Measurements from ENCODE around the gene LENG8.

- TF ChIP-seq SKIL (CRISPR knock-in tag; IDR thresholded peaks at IDR 0.05; ENCODE audit: borderline replicate concordance) (no peak), POLR2AphosphoS2 (IDR thresholded peaks at IDR 0.05; ENCODE audit: low read depth, low read length) (no peak), PAX8 (CRISPR knock-in tag; IDR thresholded peaks at IDR 0.05; ENCODE audit: borderline replicate concordance) (no peak), ZNF263 (CRISPR knock-in tag; IDR thresholded peaks at IDR 0.05) (no peak), ZSCAN29 (CRISPR knock-in tag; conservative IDR thresholded peaks at IDR 0.05) (no peak), ZNF143 (CRISPR knock-in tag; IDR thresholded peaks at IDR 0.05) (no peak), ZNF674 (CRISPR knock-in tag; IDR thresholded peaks at IDR 0.05; ENCODE audit: low read depth) (no peak), POLR2A (IDR thresholded peaks at IDR 0.05; ENCODE audit: insufficient read depth in 1 of 2, low read depth in 2 of 2, low read length in 2 of 2) (no peak), DZIP1 (CRISPR knock-in tag; IDR thresholded peaks at IDR 0.05) (no peak), ZBTB21 (CRISPR knock-in tag; IDR thresholded peaks at IDR 0.05) (no peak)
- TF ChIP-seq, protein P1, sequence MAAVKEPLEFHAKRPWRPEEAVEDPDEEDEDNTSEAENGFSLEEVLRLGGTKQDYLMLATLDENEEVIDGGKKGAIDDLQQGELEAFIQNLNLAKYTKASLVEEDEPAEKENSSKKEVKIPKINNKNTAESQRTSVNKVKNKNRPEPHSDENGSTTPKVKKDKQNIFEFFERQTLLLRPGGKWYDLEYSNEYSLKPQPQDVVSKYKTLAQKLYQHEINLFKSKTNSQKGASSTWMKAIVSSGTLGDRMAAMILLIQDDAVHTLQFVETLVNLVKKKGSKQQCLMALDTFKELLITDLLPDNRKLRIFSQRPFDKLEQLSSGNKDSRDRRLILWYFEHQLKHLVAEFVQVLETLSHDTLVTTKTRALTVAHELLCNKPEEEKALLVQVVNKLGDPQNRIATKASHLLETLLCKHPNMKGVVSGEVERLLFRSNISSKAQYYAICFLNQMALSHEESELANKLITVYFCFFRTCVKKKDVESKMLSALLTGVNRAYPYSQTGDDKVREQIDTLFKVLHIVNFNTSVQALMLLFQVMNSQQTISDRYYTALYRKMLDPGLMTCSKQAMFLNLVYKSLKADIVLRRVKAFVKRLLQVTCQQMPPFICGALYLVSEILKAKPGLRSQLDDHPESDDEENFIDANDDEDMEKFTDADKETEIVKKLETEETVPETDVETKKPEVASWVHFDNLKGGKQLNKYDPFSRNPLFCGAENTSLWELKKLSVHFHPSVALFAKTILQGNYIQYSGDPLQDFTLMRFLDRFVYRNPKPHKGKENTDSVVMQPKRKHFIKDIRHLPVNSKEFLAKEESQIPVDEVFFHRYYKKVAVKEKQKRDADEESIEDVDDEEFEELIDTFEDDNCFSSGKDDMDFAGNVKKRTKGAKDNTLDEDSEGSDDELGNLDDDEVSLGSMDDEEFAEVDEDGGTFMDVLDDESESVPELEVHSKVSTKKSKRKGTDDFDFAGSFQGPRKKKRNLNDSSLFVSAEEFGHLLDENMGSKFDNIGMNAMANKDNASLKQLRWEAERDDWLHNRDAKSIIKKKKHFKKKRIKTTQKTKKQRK (IDR thresholded peaks at IDR 0.05; ENCODE audit: low read length) = no peak
- TF ChIP-seq, protein P2, sequence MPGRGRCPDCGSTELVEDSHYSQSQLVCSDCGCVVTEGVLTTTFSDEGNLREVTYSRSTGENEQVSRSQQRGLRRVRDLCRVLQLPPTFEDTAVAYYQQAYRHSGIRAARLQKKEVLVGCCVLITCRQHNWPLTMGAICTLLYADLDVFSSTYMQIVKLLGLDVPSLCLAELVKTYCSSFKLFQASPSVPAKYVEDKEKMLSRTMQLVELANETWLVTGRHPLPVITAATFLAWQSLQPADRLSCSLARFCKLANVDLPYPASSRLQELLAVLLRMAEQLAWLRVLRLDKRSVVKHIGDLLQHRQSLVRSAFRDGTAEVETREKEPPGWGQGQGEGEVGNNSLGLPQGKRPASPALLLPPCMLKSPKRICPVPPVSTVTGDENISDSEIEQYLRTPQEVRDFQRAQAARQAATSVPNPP (CRISPR knock-in tag; IDR thresholded peaks at IDR 0.05) = no peak
- TF ChIP-seq, protein P3, sequence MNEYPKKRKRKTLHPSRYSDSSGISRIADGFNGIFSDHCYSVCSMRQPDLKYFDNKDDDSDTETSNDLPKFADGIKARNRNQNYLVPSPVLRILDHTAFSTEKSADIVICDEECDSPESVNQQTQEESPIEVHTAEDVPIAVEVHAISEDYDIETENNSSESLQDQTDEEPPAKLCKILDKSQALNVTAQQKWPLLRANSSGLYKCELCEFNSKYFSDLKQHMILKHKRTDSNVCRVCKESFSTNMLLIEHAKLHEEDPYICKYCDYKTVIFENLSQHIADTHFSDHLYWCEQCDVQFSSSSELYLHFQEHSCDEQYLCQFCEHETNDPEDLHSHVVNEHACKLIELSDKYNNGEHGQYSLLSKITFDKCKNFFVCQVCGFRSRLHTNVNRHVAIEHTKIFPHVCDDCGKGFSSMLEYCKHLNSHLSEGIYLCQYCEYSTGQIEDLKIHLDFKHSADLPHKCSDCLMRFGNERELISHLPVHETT (CRISPR knock-in tag; conservative IDR thresholded peaks at IDR 0.05) = no peak
These were observed 29.8 kb downstream of the LENG8 start for GRCh38 chr19:54478677-54479266.

All from HepG2 (cell line).